PC-3 (cell line): ENCODE measurements around the gene WNT4. TPM values are rescaled to one million over a fixed set of nuclear protein-coding genes. Genes with fewer than 3 reads are reported as not detected.

Source experiments
- ATAC-seq: fragments of 200-7000 bp; cut with Tn5 transposase; 2 replicates; pipeline ENCODE4 v1.9.1; 2020; ENCODE audit warnings: mild to moderate bottlenecking, moderate library complexity
- BruUV-seq: library from RNA; stranded (reverse); fragments of 400-500 nt; replicated peaks from 2 replicates; lab custom pipeline; 2021; lab: Mats Ljungman, UMichigan
- CTCF ChIA-PET: fragments of 300-600 bp; sonication (Branson Sonifier 250); formaldehyde crosslinking; loops from one replicate; lab custom pipeline; 2022; ENCODE audit warnings: antibody characterized with exemption; lab: Charles Lee
- POLR2A ChIA-PET: fragments of 300-600 bp; sonication (Branson Sonifier 250); formaldehyde crosslinking; loops from one replicate; lab custom pipeline; 2022; ENCODE audit warnings: antibody characterized with exemption; ENCODE audit not compliant: unreplicated experiment; lab: Charles Lee
- DNase-seq: peaks from one replicate; pipeline ENCODE4 v3.0.0-alpha.2; 2015
- H2AFZ ChIP-seq: fragments of 300-600 bp; sonication (generic); 2 replicates; pipeline ENCODE4 v1.6.0; 2016; ENCODE audit warnings: antibody characterized with exemption, low read length
- H3F3A ChIP-seq: fragments of 300-600 bp; sonication (generic); one replicate; pipeline ENCODE4 v1.6.0; 2017; ENCODE audit warnings: antibody characterized with exemption, low read length, control low read depth, mild to moderate bottlenecking; ENCODE audit not compliant: unreplicated experiment
- H3K27ac ChIP-seq: fragments of 300-600 bp; sonication (generic); 2 replicates; pipeline ENCODE4 v1.5.1; 2016; ENCODE audit warnings: mild to moderate bottlenecking, low read length
- H3K27me3 ChIP-seq: fragments of 300-600 bp; sonication (generic); 2 replicates; pipeline ENCODE4 v1.6.1; 2016; ENCODE audit warnings: low read length, mixed read lengths
- H3K36me3 ChIP-seq: fragments of 300-600 bp; sonication (generic); 2 replicates; pipeline ENCODE4 v1.6.1; 2016; ENCODE audit warnings: low read depth, mixed run types, low read length, mixed read lengths
- H3K4me1 ChIP-seq: fragments of 300-600 bp; sonication (generic); 2 replicates; pipeline ENCODE4 v1.5.1; 2016; ENCODE audit warnings: low read length; ENCODE audit not compliant: insufficient read depth
- H3K4me2 ChIP-seq: fragments of 300-600 bp; sonication (generic); 2 replicates; pipeline ENCODE4 v1.6.0; 2016; ENCODE audit warnings: low read length
- H3K4me3 ChIP-seq: fragments of 300-600 bp; sonication (generic); 2 replicates; pipeline ENCODE4 v1.5.1; 2016; ENCODE audit warnings: mild to moderate bottlenecking, low read length, mixed read lengths
- H3K79me2 ChIP-seq: fragments of 300-600 bp; sonication (generic); 2 replicates; pipeline ENCODE4 v1.6.1; 2017; ENCODE audit warnings: low read length, mixed read lengths
- H3K9ac ChIP-seq: fragments of 300-600 bp; sonication (generic); 2 replicates; pipeline ENCODE4 v1.6.0; 2016; ENCODE audit warnings: mild to moderate bottlenecking, low read length
- H3K9me2 ChIP-seq: fragments of 300-600 bp; sonication (generic); replicated peaks from 2 replicates; pipeline ENCODE4 v1.6.1; 2016; ENCODE audit warnings: mixed run types, low read length, mixed read lengths
- H3K9me3 ChIP-seq: fragments of 300-600 bp; sonication (generic); 2 replicates; pipeline ENCODE4 v1.6.1; 2016; ENCODE audit warnings: low read length, mixed read lengths
- H4K20me1 ChIP-seq: fragments of 300-600 bp; sonication (generic); 2 replicates; pipeline ENCODE4 v1.6.1; 2016; ENCODE audit warnings: low read length, mixed read lengths
- CTCF ChIP-seq: fragments of 300-600 bp; sonication (generic); conservative IDR thresholded peaks from 2 replicates; pipeline ENCODE4 v1.5.1; 2017; ENCODE audit warnings: antibody characterized with exemption, low read depth, mild to moderate bottlenecking, low read length
- EZH2 ChIP-seq: fragments of 300-600 bp; sonication (generic); IDR thresholded peaks from one replicate; pipeline ENCODE4 v1.6.1; 2017; ENCODE audit warnings: antibody characterized with exemption, mild to moderate bottlenecking, low read length; ENCODE audit not compliant: unreplicated experiment
- EZH2phosphoT487 ChIP-seq: fragments of 300-600 bp; sonication (generic); IDR thresholded peaks from 2 replicates; pipeline ENCODE4 v1.6.1; 2018; ENCODE audit warnings: mild to moderate bottlenecking, antibody characterized with exemption, low read length, borderline replicate concordance
- intact Hi-C: fragments of 100-400 bp; cut with micrococcal nuclease; formaldehyde crosslinking; loops from 2 replicates; pipeline ENCODE4 v1.9.0; 2023
- total RNA-seq: library from RNA; depleted of rRNA; stranded (reverse); fragments of >200 nt; gene quantifications from 2 replicates; pipeline ENCODE4 v1.2.3, GENCODE V29; 2014

The WNT4 gene
- total RNA-seq, 1 experiment from 2014 or later: 0.51 TPM

- Histone ChIP-seq H3K4me2 (no peak overlapping the region), H3K27me3 (no peaks in the 10 kb centered on the region), H4K20me1 (no peaks in the 10 kb centered on the region), H3K4me1 (0 out of 2 replicates have a peak, but pooled peaks cover under 1% of the 10 kb centered on the region), H3K9me3 (no peaks in the 10 kb centered on the region), H3K36me3 (no peaks in the 10 kb centered on the region), H3K9ac (no peak overlapping the region), H3K27ac (no peak overlapping the region), H3K4me3 (no peak overlapping the region), H3K9me2 (no peaks in the 10 kb centered on the region), H3K79me2 (no peaks in the 10 kb centered on the region), H2AFZ (no peak overlapping the region), H3F3A (no peaks in the 10 kb centered on the region)
- no peak for TF ChIP-seq EZH2phosphoT487
- no peak for TF ChIP-seq EZH2
- TF ChIP-seq CTCF: no peak
- intact Hi-C loops: no loop called here
- ChIA-PET POLR2A (no interaction called here), CTCF (no interaction called here)
- DNase-seq (no peak), ATAC-seq (no peak)
- no TSS peak for BruUV-seq
These were observed 29.2 kb upstream of the WNT4 start for GRCh38 chr1:22171951-22172715.

GRCh38 chr1:22169816-22170215 is 26.9 kb upstream of the WNT4 start:
- no peak for TF ChIP-seq EZH2phosphoT487
- no peak for TF ChIP-seq CTCF
- no peak for TF ChIP-seq EZH2
- ATAC-seq: no peak
- H3F3A ChIP-seq: no peaks in the 10 kb centered on the region
- no peaks in the 10 kb centered on the region for H3K36me3 ChIP-seq
- no peaks in the 10 kb centered on the region for H3K9me3 ChIP-seq
- H3K4me3 ChIP-seq: no peak overlapping the region
- no peaks in the 10 kb centered on the region for H3K27me3 ChIP-seq
- no peaks in the 10 kb centered on the region for H3K4me1 ChIP-seq
- intact Hi-C loops: no loop called here
- ChIA-PET POLR2A (no interaction called here), CTCF (no interaction called here)
- H2AFZ ChIP-seq: no peak overlapping the region
- no peak overlapping the region for H3K27ac ChIP-seq
- H3K4me2 ChIP-seq: no peak overlapping the region
- H3K79me2 ChIP-seq: no peaks in the 10 kb centered on the region
- no peaks in the 10 kb centered on the region for H3K9me2 ChIP-seq
- H4K20me1 ChIP-seq: no peaks in the 10 kb centered on the region
- BruUV-seq: no TSS peak
- no peak for DNase-seq
- no peak overlapping the region for H3K9ac ChIP-seq

- ATAC-seq: no peak
- Histone ChIP-seq H3K79me2 (no peaks in the 10 kb centered on the region), H4K20me1 (no peaks in the 10 kb centered on the region), H3K4me2 (no peak overlapping the region), H3K9me3 (no peaks in the 10 kb centered on the region), H2AFZ (no peak overlapping the region), H3K27ac (no peak overlapping the region), H3K4me3 (no peak overlapping the region), H3K36me3 (no peaks in the 10 kb centered on the region), H3K4me1 (no peaks in the 10 kb centered on the region), H3K9ac (no peak overlapping the region), H3K27me3 (no peaks in the 10 kb centered on the region), H3F3A (no peaks in the 10 kb centered on the region), H3K9me2 (no peaks in the 10 kb centered on the region)
- no TSS peak for BruUV-seq
- POLR2A ChIA-PET: no interaction called here
- no peak for DNase-seq
- CTCF ChIA-PET: no interaction called here
- TF ChIP-seq EZH2phosphoT487 (no peak), EZH2 (no peak), CTCF (no peak)
- intact Hi-C loops: no loop called here
These were observed 25.6 kb upstream of the WNT4 start for GRCh38 chr1:22168412-22168973.
